ENCODE measurements around the gene CR1L.
"Not testable (repeated sequence)": the region's sequence is repeated elsewhere in the genome, so short reads cannot be mapped to it uniquely, and the experiment has no call there.

DNA sequence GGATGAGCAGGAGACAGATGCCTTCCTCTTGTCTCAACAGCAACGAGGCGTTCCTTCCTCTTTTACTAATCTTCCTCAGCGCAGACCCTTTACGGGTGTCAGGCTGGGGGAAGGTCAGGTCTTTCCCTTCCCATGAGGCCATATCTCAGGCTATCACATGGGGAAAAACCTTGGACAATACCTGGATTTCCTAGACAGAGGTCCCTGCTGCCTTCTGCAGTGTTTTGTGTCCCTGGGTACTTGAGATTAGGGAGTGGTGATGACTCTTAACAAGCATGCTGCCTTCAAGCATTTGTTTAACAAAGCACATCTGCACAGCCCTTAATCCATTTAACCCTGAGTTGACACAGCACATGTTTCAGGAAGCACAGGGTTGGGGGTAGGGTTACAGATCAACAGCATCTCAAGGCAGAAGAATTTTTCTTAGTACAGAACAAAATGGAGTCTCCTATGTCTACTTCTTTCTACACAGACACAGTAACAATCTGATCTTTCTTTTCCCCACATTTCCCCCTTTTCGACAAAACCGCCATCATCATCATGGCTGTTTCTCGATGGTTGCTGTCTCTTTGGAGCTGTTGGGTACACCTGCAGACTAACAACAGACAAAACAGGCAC is 9.3 kb upstream of the CR1L start:
- not testable (repeated sequence) for TF ChIP-seq POLR2A (conservative IDR thresholded peaks at IDR 0.05); POLR2H (tag; IDR thresholded peaks at IDR 0.05; ENCODE audit: low read depth); NR3C1 (CRISPR knock-in tag; IDR thresholded peaks at IDR 0.05)
- TF ChIP-seq, protein P1, sequence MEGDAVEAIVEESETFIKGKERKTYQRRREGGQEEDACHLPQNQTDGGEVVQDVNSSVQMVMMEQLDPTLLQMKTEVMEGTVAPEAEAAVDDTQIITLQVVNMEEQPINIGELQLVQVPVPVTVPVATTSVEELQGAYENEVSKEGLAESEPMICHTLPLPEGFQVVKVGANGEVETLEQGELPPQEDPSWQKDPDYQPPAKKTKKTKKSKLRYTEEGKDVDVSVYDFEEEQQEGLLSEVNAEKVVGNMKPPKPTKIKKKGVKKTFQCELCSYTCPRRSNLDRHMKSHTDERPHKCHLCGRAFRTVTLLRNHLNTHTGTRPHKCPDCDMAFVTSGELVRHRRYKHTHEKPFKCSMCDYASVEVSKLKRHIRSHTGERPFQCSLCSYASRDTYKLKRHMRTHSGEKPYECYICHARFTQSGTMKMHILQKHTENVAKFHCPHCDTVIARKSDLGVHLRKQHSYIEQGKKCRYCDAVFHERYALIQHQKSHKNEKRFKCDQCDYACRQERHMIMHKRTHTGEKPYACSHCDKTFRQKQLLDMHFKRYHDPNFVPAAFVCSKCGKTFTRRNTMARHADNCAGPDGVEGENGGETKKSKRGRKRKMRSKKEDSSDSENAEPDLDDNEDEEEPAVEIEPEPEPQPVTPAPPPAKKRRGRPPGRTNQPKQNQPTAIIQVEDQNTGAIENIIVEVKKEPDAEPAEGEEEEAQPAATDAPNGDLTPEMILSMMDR (IDR thresholded peaks at IDR 0.05 in 2 of 3, conservative IDR thresholded peaks at IDR 0.05 in 1 of 3; ENCODE audit: insufficient read depth in 2 of 3, low read depth in 1 of 3, low read length in 3 of 3), result not testable (repeated sequence)
- TF ChIP-seq TAF1 (IDR thresholded peaks at IDR 0.05; ENCODE audit: control insufficient read depth, extremely low read depth, insufficient read depth, low read length, severe bottlenecking), result peak; percentile 28
- TF ChIP-seq, protein P2, sequence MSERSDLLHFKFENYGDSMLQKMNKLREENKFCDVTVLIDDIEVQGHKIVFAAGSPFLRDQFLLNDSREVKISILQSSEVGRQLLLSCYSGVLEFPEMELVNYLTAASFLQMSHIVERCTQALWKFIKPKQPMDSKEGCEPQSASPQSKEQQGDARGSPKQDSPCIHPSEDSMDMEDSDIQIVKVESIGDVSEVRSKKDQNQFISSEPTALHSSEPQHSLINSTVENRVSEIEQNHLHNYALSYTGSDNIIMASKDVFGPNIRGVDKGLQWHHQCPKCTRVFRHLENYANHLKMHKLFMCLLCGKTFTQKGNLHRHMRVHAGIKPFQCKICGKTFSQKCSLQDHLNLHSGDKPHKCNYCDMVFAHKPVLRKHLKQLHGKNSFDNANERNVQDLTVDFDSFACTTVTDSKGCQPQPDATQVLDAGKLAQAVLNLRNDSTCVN (CRISPR knock-in tag; IDR thresholded peaks at IDR 0.05), result not testable (repeated sequence)

All from K562 (cell line).